Measurements from ENCODE around the gene FBXL7.

Gene FBXL7

DNA sequence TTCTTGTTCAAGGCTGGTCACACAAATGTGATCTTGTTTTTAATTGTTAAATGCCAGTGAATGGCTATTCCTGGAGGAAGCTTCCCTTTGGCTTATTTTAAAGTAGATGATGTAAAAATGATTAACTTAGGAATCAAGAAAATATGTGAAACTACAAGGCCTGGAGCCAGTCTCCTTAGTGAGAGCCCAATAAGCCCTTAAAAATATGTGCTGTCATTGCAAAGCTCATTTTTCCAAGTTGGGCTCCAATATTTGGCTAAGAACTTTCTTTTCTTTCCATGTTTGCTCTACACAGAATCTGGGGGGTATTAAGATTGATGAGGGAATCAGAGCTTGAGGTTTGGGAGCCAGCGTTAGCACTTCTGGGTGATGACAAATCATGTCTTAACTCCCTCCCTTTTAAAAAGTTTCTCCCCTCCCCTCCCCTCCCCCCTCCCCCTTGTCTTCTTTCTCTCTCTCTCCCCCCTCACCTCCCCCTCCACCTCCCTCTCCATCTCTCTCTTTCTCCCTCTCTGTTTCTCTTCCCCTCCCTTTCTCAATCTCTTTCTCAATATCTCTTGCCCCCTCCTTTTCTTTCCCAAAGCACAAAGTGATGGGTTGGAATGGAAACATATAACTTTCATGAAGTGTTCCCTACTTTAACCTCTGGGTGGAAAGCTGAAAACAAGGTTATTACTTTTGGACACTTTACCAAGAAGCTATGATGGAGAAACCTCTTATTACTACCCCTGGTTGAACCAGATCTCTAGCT, 86.0 kb downstream of the FBXL7 start:
- no peak for DNase-seq

DNA sequence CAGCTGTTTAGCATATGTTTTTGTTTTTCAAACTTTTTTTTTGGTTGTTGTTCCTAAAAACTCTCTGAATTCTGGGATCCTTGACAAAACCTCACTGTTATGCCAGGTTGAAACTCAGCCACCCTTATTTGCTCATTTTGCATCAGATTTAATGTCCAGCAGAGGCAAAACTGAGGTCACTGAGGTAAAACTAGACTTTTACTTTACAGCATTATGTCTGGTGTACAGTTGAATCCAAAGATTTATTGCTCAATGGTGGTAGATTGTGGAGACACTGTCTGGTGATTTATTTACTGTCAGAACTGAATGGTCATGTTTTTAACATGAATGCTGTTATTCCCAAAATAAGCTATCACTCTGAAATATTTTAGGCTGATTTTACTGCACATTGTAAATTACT, 87.9 kb downstream of the FBXL7 start:
- no peak for DNase-seq

DNA sequence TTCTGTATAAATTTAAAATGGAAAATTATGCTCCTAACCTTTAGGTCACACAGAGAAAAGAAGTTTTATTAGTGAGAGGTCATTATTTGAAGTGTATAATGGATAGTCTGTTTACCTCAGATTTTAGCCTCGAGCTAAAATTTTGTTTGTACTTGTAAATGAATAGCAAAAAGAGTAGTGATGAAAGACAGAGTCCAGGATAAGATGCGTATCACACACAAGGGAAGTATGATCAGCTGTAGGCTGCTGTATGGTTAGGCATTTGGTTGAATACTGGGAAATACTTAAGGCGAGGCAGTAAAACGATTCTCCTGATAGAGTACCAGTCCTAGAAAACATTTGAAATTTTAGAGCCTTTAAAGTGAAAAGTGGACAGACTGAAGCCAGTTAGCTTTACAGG, 92.7 kb downstream of the FBXL7 start:
- DNase-seq: no peak

DNA sequence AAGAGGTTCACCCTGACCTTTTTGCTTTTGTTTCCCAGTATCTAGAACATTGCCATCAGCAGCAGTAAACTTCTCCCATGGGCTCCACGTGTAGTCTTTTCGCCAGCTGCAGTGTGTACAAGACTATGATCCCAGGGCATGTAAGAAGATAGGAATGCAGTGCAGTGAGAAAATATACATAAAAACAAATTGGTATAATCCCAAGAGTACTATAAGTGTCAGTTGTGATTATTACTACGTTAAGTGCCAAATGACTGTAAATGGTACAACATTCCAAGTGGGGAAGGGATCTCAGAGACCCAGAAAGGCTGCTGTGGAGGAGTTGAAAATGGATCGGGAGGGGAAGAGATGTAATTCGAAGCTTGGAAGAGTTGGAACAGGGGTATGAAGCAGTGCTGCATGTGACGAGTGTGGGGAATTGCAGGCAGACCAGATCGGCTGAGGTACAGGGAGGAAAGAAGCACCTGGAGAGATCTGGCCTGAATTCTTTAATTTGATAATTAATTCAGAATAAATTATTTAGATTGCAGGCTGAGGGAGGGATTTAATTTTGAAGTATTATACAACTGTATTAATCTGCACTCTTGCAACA, 95.1 kb downstream of the FBXL7 start:
- no peak for DNase-seq

DNA sequence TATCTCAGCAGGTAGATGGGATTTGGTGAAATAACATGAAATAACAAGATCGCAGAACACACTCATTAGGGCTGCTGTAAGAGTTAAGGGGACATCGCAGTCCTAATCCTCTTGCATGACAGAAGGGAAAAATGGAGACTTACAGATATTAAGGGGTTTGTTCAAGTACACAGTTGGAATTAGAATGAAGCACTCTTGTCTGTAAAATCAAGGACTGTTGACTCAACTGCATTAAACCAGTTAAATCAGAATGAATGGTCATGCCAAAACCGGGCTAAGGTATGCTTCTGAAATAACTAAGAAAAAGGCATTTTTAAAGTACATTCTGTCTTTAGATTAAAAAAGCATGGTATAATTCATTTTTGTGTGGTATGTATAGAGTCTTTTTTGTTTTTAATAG, 95.9 kb downstream of the FBXL7 start:
- DNase-seq: no peak

DNA sequence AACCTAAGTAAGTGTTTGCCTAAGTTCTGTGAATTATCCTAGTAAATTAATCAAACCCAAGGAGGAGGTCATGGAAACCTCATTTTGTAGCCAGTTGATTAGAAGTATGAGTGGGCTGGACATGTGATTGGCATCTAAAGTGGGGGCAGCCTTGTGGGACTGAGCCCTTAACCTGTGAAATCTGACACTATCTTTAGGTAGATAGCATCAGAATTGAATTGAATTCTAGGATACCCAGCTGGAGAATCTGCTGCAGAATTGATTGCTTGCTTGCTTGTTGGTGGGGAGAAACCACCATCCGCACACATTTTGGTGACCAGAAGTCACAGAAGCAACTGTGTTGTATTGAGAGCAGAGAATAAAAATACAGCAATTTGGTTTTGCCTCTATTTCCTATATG, 97.0 kb downstream of the FBXL7 start:
- DNase-seq: no peak

DNA sequence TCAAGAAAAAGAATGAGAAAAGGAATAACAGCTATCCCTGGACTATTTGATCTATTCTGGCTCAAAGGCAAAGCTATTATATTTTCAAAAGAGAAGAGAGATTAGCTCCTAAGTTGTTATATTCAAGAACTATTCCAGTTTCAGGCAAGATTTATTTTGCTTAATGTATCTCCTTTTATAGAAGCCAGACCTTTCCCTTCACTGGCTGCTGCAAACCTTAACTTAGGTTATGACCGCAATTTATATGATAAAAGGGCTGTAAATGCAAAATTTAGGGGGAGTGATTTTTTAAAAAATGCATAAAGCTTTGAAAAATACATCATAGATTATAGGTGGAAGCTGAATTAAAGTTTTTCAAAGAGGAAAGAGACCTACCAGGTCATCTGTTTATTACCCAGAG, 97.8 kb downstream of the FBXL7 start:
- DNase-seq: no peak

DNA sequence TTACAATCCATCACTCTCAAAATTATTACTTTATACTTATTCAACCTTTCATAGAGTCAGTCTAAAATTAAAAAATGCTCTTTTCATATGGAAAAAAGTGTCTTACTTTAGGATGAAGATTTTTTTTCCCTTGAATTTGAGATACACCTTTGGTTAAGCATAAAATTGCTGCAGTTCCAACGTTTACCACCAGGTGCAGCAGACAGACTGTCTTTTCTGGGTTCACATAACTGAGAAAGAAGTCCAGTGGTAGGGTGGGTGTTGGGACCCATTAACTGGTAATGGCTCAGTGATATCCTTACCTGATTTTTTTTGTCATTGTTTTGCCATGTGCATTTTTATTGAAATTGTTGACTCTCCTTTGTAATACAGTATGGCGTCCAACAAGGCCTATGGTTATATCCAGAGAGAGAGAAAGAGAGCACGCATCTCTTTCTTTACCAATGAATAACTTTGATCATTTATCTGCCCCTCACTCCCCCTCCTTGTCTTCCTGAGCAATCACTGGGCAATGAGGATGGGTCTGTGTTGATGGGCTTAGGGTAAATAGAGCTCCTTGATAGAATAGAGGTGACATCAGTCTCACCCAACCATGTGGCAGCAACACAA, 98.4 kb downstream of the FBXL7 start:
- peak in 2 of 3 donors; percentile 13 to 16 for DNase-seq

DNA sequence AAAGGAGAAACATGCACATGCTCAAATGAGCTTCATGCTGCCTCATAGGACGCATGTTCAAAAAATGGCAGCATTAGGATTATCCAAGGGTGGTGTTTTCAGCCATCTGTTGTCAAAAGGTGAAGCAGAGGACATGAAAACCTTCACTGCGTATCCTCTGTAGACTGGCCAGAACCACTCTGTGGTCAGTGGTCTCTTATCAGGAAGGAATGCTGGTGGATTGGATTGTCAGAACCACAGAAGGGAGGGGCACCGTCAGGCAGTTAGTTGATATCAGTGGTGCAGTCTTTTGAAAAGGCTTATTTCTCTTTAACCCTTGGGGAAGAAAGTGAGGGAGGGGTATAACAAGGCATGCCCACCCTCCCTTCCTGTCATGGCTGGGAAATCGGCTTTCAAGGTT, 100.1 kb downstream of the FBXL7 start:
- DNase-seq: no peak

DNA sequence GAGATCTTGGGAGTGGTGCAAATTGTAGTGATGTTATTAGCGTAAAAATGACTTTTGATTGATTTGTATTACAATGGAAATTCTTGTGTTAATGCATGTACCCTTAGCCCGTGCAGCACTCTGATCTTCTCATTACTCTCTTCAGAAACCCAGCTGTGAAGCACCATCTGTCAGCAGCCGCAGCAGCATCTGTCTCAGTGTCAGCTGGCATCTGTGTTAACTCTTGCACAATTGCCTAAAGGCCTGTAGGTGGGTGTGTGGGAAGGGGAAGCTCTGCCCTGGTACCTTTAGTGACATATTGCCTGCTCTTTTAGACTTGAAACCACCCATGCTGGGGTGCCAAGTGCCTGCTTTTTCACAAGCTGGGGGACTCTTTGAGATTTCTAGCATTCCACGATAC, 101.3 kb downstream of the FBXL7 start:
- no peak for DNase-seq

DNA sequence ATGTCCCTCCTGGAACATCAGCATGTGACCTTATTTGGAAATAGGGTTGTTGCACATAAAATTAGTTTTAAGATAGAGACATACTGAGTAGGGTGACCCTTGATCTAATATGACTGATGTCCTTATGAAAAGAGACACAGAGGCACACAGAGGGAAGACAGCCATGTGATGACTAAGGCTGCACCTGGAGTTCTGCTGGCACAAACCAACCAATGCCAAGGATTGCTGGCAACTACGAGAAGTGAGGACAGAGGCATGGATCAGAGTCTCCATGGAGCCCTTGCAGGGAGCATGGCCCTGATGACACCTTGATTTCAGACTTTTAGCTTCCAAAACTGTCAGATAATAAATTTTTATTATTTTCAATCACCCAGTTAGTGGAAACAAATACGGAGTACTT, 101.9 kb downstream of the FBXL7 start:
- no peak for DNase-seq

DNA sequence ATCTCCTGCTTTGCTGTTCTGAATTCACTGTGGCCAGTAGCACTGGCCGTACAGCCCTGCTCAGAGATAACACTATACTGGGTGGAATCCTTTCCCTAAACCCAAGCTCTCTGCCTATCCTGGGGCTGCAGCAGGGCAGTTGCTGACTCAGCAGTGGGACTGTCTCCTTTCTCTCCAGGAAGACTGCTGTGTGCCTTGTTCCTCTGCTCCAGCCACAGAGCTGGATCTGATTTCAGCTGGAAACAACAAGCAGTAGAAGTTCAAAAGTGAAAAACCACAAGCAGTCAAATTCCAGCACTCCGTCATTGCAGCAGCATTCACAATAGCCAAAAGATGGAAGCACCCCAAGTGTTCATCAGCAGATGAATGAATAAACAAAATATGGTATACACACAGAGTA, 105.0 kb downstream of the FBXL7 start:
- no peak for DNase-seq

DNA sequence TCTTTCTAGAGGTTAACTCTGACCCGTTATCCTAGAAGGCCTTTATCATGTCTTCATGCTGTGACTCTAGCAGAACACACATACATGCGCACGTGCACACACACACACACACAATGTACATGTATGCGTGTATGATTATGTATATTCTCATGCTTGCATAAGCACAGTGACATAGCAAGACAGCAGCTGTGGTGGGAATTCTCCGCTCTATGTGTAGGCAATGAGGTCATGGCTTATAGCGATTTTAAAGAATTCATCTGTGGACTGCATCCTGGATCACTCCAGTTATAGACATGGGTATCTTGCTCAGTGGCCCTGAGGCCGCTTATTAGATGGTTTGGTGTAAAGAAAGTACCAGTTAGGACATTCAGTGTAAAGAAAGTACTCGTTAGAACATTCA, 106.2 kb downstream of the FBXL7 start:
- no peak for DNase-seq

DNA sequence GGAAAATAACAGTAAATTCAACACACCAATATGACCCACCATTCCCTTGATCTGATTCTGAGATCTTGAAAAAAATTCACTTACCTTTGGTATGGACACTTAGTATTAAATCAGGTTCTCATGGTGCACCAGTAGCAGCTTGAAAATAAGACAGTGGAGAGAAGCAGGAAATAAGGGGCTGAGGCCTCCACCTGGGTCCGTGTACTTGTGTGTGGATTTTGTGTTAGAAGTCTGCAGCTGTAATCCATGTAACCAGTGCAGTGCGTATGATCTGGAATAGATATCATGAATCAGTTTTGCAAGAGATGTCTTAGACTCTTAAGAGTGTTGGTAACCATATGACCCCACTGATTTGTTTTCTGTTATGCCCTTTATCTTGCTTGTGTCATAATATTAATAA, 107.1 kb downstream of the FBXL7 start:
- DNase-seq: no peak

DNA sequence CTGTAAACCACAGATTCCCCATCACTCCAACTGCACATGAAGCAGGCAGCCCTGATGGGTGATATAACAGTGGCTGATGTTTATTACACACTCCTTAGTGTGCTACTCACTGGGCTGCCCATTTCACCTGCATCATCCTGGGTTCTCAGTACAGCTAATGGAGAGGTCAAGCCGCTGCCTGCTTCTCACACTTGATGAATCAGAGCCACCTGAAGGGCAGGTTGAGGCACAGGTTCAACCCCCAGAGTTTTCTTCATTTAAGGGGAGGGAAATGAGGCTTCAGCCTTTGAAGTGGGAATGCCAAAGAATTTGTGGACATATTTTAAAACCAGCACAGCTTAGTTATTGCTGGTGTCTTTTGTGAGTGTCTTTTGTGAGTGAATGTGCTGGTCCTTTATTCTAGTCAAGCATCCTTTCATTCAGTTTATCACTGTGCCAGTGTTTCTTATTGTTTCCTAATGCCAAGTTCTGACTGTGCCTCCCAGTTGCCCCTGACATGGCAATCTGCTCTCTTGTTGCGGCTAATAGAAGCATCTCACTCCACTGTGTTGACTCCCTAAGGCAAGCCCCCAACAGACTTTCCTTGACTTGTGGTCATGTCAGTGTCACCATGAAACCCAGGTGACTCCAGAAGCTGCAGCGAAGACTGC, 109.2 kb downstream of the FBXL7 start:
- no peak for DNase-seq

DNA sequence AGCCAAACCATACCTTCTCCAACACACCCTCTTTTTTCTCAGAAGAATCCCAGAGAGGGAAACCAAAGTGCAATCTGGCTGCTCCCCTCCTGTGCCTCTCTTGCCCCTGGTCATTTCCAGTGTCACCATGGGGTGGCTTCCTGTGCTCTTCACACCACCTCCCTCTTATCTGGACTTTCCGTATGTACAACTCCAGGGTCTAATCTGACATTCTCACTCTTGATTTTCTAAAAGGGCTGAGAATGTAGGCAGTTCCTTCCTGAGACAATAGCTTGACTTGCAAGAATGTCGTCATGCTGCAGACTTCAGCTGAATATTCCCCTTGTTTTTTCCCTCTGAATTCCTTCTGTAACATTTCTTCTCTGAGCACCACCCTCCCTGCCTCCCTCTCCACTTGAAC, 110.2 kb downstream of the FBXL7 start:
- DNase-seq: no peak

DNA sequence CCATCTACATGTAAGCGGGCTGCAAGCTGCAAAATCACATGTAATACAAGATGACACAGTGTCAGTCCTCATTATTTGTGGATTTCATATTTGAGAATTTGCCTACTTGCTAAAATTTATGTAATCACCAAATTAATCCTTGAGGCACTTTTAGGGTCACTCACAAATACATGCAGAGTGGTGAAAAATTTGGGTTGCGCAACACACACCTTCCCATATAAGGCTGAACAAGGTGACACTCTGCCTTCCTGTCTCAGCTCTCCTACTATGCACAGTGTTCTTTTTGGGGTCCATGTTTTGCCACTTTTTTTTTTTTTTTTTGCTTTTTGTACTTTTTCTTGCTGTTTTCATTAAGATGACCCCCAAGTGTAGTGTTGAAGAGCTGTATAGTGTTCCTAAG, 111.0 kb downstream of the FBXL7 start:
- DNase-seq: no peak

DNA sequence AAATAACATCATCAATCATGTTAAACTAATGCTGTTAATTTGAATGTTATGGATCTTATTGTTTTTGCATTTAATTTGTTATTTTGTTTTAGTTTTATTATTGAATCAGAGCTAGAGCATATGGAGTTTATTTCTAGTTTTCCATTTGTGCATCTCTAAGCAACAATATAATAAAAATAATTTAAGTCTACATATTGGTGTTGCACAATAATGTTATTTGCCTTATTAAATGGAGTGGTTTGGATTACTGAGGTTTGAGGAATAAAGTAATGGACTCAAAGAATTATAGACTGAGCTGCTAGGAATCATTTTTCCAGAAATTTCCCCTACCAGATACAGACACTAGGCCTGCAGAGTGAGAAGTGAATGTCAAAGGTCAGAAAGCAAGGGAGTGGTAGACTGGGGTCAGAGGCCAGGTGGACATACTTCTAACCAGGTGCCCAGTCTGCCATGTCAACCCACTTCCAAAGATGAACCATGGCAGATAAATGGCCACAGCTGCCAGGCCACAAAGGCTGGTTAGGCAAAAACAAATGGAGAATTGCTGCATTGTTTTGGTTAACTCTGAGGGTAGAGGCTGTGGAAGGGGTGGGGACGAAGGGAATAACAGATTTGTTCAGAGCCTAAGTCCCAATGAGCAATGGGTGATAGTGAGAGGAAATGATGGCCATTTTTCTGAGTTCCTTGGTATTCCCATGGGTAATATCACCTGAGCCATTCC, 113.1 kb downstream of the FBXL7 start:
- DNase-seq: no peak

DNA sequence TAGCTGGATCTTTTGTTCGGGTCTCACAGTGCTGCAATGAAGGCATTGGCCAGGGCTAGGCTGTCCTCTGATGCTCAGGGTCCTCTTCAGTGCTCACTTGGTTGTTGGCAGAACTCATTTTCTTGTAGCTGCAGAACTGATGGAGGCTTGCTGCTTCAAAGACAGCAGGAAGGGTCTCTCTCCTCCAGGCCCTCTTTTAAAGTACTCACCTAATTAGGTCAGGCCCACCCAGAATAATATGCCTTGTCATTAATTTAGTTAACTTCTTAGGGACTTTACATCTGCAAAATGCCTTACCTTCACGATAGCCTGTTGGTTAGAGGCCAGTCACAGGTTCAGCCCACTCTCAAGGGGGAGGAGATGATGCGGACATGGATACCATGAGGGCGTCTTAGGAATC, 114.7 kb downstream of the FBXL7 start:
- DNase-seq: no peak

DNA sequence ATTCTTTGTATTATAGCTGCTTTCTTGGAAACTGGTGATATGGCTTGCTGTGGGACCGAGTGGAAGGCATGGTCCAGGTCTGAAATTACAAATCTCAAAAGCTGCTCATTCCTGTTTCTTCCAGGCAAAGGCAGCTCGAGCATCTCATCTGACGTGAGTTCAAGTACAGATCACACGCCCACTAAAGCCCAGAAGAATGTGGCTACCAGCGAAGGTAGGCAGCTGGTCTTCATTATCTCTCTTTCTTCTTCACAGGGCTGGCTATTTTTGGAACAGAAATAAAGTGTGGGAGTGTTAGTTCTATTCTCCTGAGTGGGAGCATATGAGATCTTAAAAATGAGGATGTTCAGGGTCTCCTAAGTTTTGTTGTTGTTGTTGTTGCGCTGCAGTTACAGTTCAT, 115.9 kb downstream of the FBXL7 start:
- no peak for DNase-seq

DNA sequence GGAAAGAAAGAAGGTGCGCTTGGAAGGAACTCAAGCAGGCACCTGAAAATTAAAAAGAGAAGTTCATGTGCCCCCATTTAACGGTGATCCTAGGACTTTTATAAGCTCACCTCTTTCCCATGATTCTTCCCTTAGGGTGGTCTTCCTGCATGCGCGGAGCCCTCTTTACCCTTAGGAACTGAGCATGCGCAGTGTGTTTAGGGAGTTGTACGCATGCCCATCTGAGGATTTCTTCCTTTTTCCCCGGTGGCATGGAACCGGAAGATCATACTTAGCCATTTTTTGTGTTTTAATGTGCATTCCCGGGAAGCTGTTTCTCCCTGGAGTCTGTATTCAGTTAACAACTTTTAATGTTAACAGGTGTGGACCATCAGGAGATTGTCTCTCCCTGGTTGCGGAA, 119.0 kb downstream of the FBXL7 start:
- DNase-seq: no peak

DNA sequence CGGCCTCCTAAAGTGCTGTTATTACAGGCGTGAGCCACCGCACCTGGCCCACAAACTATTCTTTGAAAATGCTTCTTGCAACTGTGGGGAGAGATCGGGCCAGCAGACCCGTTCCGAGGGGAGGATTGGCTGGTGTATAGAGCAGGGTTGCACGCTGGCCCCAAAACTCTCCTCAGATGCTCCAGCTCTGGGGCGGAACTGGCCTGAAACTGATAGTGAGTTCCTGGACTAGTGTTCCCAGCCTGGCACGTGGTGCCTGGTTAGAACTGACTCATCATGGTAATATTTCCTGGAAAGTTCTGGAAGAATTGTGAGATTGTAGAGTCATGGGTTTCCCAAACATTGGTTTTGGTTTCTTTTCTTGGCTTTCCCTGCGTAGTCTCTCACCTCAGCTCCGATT, 120.5 kb downstream of the FBXL7 start:
- no peak for DNase-seq

DNA sequence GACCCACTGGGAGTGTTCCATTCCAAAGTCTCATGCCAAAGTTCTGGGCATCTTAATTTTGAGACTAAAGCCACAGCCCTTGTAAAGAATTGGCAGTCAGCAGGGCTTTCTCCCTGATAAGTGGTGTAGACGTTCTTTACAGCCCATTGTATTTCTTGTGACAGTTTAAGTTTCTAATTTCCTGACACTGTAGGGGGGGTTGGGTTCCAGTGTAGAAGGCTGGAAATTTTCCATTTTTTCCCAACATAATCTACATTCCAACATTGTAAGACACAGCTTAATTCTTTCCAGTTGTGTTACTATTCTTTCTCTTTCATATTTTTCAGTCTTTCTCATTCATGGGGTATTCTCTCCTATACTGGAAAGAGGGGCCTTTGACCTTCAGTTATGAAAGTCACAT, 121.1 kb downstream of the FBXL7 start:
- DNase-seq: no peak

DNA sequence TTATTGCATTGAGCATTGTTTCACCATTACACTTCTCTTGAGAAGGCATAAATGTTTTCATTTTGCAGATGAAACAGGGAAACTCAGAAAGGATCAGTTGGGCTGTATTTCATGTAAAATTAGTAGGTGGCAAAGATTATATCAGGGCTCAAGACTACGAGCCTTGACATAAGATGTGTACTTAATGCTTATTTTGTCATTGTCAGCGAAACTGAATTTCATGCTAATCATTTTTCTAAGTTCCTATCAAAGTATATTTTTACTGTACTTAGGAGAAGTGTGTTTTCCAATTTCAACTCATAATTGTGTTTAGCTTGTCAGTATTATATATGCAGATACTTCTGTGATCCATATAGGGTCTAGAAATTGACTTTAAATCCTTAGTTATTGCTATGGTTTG, 123.8 kb downstream of the FBXL7 start:
- DNase-seq: no peak
